Glomerular endothelial cell (primary cell): Measurements from ENCODE around the gene KCNIP3. TPM values are rescaled to one million over a fixed set of nuclear protein-coding genes. Genes with fewer than 3 reads are reported as not detected.
"Not testable (repeated sequence)": the region's sequence is repeated elsewhere in the genome, so short reads cannot be mapped to it uniquely, and the experiment has no call there.

Source experiments
- DNase-seq: peaks from one replicate; pipeline ENCODE4 v3.0.0-alpha.2; 2011; ENCODE audit warnings: low read depth, low spot score; ENCODE audit errors: extremely low read depth
- total RNA-seq: library from RNA; depleted of rRNA; stranded (reverse); fragments of >200 nt; gene quantifications from 2 replicates; pipeline ENCODE4 v1.2.3, GENCODE V29; 2015

The KCNIP3 gene
- total RNA-seq, 1 donor from 2014 or later = 2.2 TPM

DNA sequence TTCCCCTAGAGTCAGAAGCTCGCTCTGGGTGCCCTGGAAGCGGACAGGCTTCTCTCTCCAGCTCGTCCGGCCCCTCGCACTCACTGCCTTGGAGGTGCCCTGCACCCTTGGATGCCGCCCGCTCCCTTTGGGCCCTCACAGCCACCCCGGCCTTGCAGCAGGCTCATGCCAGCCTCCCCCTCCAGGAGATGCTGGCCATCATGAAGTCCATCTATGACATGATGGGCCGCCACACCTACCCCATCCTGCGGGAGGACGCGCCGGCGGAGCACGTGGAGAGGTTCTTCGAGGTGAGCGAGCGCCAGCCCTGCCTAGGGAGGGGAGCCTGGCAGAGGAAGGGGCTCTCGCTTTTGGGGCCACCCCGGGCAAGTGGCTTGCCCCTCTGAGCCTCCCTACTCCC, 85.0 kb downstream of the KCNIP3 start:
- no peak for DNase-seq

DNA sequence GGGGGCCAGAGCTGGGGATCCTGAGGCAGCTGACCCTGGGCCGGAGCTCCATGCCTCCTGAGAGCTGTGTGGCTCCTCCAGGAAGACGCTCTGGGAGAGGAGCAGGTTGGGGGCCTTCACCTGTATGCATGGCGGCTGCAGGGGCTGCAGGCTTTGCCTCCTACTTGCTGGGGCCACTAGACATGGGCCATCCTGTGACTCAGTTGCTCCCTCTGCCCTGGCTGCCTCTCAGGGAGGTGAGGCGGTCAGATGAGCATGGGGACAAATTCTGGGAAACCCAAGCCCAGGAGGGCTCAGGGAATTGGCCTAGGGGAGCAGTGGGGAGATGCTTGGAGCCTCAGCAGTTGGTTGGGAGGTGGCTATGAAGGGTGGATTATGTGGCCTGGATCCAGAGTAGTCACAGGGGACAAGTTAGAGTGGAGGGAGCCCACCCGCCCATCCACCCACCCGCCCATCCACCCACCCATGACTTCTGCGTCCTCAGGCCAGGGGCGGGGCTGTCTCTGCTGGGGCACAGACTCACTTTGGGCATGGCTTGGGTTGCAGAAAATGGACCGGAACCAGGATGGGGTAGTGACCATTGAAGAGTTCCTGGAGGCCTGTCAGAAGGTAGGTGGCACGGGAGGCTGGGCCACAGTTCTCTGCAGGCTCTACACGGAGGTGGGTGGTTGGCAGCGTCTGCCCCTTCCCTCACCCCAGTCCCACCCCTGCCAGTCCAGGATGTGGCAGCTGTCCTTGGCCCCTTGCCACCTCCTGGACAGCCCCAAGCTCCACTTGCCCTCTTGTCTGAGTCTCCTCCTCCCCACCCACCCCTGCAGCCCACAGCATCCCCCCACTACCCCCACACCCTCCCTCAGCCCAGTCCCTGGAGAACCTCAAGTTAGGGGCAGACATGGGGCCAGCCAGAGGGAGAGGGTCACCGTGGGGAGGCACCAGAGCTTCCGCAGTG, 85.8 kb downstream of the KCNIP3 start:
- DNase-seq = no peak

- no peak for DNase-seq
Measured at GRCh38 chr2:95383635-95384027, 86.5 kb downstream of the KCNIP3 start.

DNA sequence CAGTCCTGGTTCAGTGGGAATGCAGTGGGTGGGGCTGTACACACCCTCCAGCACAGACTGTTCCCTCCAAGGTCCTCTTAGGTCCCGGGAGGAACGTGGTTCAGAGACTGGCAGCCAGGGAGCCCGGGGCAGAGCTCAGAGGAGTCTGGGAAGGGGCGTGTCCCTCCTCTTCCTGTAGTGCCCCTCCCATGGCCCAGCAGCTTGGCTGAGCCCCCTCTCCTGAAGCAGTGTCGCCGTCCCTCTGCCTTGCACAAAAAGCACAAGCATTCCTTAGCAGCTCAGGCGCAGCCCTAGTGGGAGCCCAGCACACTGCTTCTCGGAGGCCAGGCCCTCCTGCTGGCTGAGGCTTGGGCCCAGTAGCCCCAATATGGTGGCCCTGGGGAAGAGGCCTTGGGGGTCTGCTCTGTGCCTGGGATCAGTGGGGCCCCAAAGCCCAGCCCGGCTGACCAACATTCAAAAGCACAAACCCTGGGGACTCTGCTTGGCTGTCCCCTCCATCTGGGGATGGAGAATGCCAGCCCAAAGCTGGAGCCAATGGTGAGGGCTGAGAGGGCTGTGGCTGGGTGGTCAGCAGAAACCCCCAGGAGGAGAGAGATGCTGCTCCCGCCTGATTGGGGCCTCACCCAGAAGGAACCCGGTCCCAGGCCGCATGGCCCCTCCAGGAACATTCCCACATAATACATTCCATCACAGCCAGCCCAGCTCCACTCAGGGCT, 87.9 kb downstream of the KCNIP3 start:
- no peak for DNase-seq

- no peak for DNase-seq
Measured at GRCh38 chr2:95385570-95385984, 88.4 kb downstream of the KCNIP3 start.

DNA sequence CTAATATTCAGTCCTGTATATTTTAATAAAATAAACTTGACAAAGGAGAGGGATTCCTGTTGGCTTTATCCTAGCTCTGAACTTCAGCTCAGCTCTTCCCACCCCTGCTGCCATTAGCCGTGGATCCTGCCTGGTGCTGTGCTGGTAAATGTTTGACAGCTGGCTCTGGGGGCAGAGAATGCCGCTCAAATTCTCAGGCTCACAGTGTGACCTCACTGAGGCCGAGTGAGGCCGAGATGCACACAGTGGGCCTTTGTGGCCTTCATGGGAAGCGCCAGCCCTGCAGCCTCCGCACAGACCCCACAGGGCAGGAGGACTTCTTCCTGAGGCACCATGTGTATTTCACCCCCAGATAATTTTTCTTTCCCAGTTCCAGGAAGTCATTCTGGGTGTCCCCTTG, 88.9 kb downstream of the KCNIP3 start:
- no peak for DNase-seq

- DNase-seq = no peak
Measured at GRCh38 chr2:95387358-95387757, 90.2 kb downstream of the KCNIP3 start.

DNA sequence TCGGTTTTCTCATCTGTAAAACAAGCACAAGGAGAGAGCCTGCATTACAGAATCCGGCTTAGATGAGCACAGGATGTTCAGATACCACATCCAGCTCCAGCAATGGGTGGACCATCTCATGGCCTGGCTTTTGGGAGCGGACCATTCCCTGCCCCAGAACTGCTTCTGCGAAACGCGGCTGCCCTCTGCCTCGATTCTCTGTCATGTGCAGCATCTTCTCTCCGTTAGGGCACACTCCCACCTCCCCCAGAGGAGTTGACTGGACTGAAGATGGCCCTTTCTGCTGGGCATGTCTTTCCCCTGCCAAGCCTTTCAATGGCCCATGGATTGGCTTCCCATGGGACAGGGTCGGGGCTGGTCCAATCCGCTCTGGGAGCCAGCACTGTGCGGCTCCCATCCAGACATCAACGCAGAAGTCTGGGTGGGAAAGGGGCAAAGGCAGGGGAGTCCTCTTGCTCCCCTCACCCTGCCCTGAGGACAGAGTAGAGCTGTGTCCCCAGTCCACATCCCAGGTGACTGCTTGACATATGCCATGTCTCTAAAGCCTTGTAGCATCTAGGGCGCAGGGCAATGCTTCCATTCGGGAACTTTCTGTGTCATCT, 91.0 kb downstream of the KCNIP3 start:
- DNase-seq = no peak

- DNase-seq = no peak
Measured at GRCh38 chr2:95388856-95389244, 91.7 kb downstream of the KCNIP3 start.

DNA sequence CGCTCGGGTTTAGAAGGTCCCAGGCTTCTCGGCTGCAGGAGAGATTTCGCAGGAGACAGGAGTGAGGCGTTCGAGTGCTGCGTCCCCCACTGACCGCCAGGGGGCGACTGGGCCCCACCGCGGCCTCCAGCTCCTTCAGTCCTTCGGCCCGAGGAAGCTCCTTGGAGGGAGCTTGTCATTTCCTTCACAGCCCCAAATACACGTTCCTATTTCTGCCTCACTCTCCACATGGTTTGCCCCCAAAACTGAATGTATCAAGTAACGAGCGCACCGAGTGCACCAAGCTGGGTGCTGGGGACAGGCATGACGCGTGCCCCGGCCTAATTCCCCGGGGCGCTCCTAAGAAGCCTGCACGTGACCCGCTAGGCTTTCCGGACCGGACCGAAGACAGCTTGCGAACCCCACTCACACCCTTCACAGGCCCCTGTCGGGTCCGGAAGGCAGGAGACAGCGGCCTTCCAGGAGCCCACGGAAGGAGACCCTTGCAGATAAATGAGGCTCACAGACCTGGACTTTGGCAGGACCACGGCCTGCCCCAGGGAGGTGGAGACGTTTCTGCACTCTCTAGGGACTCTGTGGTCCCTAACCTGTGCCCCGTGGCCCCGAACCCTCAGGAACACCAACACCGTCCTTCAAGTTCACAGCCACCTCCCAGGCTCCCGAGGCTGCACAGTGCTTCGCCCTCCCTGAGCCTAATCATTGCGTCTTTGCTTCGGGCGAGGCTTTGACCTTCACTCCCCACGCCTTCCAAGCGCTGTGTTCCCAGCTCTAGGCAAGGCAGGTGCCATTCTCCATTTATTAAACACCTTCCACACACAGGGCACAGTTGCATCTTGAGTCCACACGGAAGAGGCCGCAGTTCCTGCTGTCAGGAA, 92.3 kb downstream of the KCNIP3 start:
- no peak for DNase-seq

DNA sequence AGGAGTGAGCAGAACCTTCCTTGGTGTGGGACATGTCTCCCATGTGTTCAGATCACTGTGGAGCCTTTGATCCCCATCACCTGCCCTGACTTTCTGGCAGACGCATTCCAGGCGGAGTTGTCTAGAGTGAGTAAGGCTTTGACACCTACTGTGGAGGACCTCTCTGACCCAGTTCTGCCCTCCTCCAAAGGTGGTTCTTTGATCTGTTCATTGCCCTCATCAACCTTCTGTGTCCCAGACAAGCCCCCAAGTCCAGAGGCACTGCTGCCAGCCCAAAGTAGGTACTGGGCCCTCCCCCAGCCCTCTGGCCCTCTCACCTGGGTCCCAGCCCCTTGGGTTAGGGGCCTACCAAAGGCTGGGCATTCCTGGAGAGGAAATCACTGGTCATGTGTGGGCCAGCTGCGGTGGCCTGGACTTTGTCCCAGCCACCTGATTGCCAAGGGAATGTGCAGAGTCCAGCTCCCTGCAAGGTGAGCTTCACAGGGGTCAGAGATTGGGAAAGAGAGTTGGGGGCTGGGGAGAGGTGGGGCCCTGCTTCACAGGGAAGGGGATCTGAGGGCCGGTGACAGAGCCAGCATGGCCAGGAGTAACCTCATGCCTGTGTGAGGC, 93.2 kb downstream of the KCNIP3 start:
- DNase-seq = no peak

DNA sequence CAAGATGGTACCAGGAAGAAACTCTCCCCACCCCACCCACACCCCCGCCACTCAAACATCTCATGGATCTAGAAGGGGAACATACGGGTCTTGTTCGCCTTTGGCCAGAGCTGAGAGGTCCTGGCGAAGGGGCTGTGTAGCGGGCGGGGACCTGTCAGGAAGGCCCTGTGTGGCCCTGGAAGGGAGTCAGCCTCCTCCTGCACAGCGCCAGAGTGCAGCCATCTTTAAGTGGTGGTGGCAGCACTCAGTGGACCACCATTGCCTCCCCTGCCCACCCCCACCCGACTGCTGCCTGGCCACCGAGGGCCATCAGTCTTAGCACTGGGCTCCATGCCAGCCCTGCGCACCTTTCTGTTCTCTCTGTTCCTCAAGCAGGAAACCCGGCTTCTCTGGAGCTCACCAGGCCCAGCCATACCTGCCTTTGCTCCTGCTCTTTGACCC, 93.8 kb downstream of the KCNIP3 start:
- no peak for DNase-seq

- no peak for DNase-seq
Measured at GRCh38 chr2:95391641-95392310, 94.6 kb downstream of the KCNIP3 start.

GRCh38 chr2:95392320-95392719, 95.2 kb downstream of the KCNIP3 start:
- no peak for DNase-seq

DNA sequence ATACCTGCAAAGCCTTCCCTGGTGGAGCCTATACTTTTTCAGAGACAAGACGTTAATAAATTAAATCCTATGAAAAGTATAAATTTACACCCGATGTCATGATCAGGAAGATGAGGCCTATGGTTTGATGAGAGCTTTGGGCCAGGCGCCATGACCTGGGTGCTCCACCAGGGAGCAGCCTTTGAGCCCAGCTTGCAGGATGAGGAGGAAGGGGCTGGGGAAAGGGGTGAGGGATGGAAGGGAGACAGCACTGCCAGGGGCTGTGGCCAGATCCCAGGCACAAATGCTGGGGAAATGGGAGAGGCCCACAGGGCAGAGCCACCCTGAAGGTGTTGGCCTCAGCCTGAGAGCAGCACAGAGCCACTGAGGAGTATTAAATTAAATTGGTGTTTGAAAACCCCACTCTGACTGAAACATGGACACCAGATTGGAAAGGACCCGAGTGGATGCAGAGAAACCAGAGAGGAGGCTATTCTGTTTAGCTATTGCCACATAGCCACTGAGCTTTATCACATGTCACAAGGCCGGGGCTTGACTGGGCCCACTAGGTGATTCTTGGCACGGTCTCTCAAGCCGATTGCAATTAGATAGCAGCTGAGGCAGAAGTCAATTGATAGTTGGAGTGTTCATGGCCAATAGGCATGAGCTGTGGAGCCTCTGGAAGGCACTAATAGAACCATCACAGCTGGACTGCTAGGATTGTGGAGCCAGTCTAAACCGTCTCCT, 95.7 kb downstream of the KCNIP3 start:
- no peak for DNase-seq

GRCh38 chr2:95393901-95394300, 96.8 kb downstream of the KCNIP3 start:
- DNase-seq = no peak

DNA sequence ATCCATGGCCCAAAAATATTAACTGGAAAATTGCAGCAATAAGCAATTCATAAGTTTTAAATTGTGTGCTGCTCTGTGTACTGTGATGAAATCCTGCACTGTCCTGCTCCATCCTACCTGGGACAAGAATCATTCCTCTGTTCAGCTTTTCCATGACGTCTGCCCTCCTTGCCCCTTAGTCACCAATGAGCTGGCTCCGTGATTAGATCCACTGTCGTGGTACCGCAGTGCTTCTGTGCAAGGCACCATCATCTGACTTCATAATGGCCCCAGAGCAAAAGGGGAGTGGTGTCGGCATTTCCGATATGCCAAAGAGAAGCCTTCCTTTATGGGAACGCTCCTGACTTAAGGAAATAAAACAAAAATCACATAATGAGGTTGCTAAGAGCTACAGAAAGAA, 101.9 kb downstream of the KCNIP3 start:
- DNase-seq = no peak

DNA sequence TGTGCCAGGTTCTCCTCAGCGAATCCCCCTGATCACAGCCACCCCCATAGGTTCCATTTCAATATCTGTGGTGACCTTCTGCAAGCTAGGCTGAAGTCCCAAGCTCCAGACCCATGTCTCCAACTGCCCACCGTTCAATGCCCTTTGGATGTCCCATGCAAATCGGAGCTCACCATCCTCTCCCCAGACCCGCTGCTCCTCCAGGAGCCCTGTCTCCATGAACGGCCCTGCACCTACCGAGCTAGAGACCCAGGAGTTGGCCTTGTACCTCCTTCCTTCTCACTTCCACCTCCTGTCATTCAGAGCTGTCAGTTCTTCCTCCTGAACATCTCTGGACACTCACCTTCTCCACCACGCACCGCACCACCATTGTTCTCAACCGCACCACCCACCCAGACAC, 104.3 kb downstream of the KCNIP3 start:
- no peak for DNase-seq

GRCh38 chr2:95402004-95402369, 104.8 kb downstream of the KCNIP3 start:
- DNase-seq = not testable (repeated sequence)
